ENCODE results near the gene DHRS11.

The DHRS11 gene

GRCh38 chr17:36613155-36613554 lies 21.5 kb downstream of the DHRS11 start:
- DNase-seq (ENCODE audit: extremely low read depth in 1 of 2, low read depth in 1 of 2) = no peak

- no peak for DNase-seq (ENCODE audit: extremely low read depth in 1 of 2, low read depth in 1 of 2)
Observed at GRCh38 chr17:36614081-36614480, 22.4 kb downstream of the DHRS11 start.

GRCh38 chr17:36614933-36615332 lies 23.3 kb downstream of the DHRS11 start:
- DNase-seq (ENCODE audit: extremely low read depth in 1 of 2, low read depth in 1 of 2) = no peak

GRCh38 chr17:36616061-36617029 lies 24.7 kb downstream of the DHRS11 start:
- no peak for DNase-seq (ENCODE audit: extremely low read depth in 1 of 2, low read depth in 1 of 2)

- no peak for DNase-seq (ENCODE audit: extremely low read depth in 1 of 2, low read depth in 1 of 2)
Observed at GRCh38 chr17:36617773-36618172, 26.1 kb downstream of the DHRS11 start.

- no peak for DNase-seq (ENCODE audit: extremely low read depth in 1 of 2, low read depth in 1 of 2)
Observed at GRCh38 chr17:36623281-36623680, 31.6 kb downstream of the DHRS11 start.

GRCh38 chr17:36625188-36625587 lies 33.5 kb downstream of the DHRS11 start:
- DNase-seq (ENCODE audit: extremely low read depth in 1 of 2, low read depth in 1 of 2) = no peak

- no peak for DNase-seq (ENCODE audit: extremely low read depth in 1 of 2, low read depth in 1 of 2)
Observed at GRCh38 chr17:36627101-36627500, 35.4 kb downstream of the DHRS11 start.

- no peak for DNase-seq (ENCODE audit: extremely low read depth in 1 of 2, low read depth in 1 of 2)
Observed at GRCh38 chr17:36628576-36628975, 36.9 kb downstream of the DHRS11 start.

GRCh38 chr17:36629252-36629847 lies 37.7 kb downstream of the DHRS11 start:
- peak; percentile 56 to 62 for DNase-seq (ENCODE audit: extremely low read depth in 1 of 2, low read depth in 1 of 2)

- no peak for DNase-seq (ENCODE audit: extremely low read depth in 1 of 2, low read depth in 1 of 2)
Observed at GRCh38 chr17:36629970-36630502, 38.4 kb downstream of the DHRS11 start.

- DNase-seq (ENCODE audit: extremely low read depth in 1 of 2, low read depth in 1 of 2) = no peak
Observed at GRCh38 chr17:36631022-36631421, 39.3 kb downstream of the DHRS11 start.

GRCh38 chr17:36632916-36633771 lies 41.5 kb downstream of the DHRS11 start:
- no peak for DNase-seq (ENCODE audit: extremely low read depth in 1 of 2, low read depth in 1 of 2)

- DNase-seq (ENCODE audit: extremely low read depth in 1 of 2, low read depth in 1 of 2) = no peak
Observed at GRCh38 chr17:36640346-36640745, 48.7 kb downstream of the DHRS11 start.

- DNase-seq (ENCODE audit: extremely low read depth in 1 of 2, low read depth in 1 of 2) = no peak
Observed at GRCh38 chr17:36640836-36641235, 49.2 kb downstream of the DHRS11 start.

- no peak for DNase-seq (ENCODE audit: extremely low read depth in 1 of 2, low read depth in 1 of 2)
Observed at GRCh38 chr17:36641331-36641876, 49.7 kb downstream of the DHRS11 start.

- no peak for DNase-seq (ENCODE audit: extremely low read depth in 1 of 2, low read depth in 1 of 2)
Observed at GRCh38 chr17:36641877-36642845, 50.5 kb downstream of the DHRS11 start.

- DNase-seq (ENCODE audit: extremely low read depth in 1 of 2, low read depth in 1 of 2) = no peak
Observed at GRCh38 chr17:36643086-36643685, 51.5 kb downstream of the DHRS11 start.

- no peak for DNase-seq (ENCODE audit: extremely low read depth in 1 of 2, low read depth in 1 of 2)
Observed at GRCh38 chr17:36645422-36645821, 53.7 kb downstream of the DHRS11 start.
